Hematopoietic multipotent progenitor cell treated with erythropoietin and hydrocortisone succinate and interleukin-3 and kit ligand, for 8 days (in vitro differentiated cells): ENCODE measurements around the gene GLMN.

Experiments used
- DNase-seq: peaks from one replicate; pipeline ENCODE4 v3.0.0-alpha.2; 2015

Gene GLMN

GRCh38 chr1:92298573-92299476, at the start of gene GLMN, which contains the start of gene RPAP2:
GLMN (minus strand) TSS chr1:92298987; CDS start chr1:92297999, 988 bp downstream.
RPAP2 (plus strand) TSS chr1:92299059; CDS start chr1:92299074, 15 bp downstream.
- DNase-seq = peak; percentile 83

DNA sequence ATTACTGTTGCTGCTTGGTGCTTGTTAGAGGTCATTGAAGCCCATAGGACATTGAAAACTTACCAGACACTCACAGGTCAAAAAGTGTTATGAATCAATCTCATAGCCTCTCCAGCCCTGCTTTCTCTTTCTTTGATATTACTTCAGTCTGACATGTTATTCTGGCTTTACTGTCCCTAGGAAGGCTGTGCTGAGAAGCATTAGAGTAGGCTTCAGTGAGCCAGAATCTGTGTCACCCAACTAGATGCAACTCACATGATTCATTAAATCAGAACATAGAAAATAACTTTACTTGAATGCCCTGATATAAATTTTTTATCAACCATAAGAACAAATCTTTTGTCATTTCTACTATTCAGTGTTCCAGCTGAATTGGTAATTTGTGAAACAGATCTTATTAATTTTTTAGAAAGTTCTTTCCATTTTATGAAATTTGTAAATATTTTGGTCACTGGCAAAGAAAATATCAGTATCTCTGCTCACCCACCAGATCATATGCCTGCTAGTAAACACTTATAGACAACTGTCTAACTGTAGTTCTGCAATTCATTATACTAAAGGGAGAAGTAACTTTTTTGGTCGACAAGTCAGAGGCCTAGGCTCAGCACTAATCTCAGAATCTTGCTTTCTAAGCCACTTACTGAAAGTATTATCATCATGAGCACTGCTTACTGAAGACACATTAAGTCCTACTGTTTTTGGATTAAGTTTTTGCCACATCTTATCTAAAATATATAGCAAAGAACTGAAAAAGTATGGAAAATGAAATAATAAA, 48.3 kb upstream of the GLMN start:
- DNase-seq = no peak

DNA sequence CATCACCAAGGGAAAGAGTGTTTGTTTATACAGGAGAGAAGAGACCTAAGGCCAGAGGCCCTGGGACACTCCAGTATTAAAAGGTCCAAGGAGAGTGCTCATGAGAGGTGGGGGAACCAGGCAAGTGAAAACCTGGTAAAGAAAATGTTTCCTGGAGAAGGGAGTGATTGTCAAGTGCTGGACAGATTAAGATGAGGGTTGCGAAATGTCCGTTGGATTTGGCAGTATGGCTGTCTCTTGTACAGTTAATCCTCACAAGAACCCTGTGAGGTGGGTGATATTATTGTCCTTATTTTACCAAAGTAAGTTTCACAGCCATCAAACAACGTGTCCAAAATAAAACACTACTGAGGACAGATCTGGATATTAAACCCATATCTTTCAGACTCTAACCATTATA, 44.3 kb upstream of the GLMN start:
- no peak for DNase-seq

DNA sequence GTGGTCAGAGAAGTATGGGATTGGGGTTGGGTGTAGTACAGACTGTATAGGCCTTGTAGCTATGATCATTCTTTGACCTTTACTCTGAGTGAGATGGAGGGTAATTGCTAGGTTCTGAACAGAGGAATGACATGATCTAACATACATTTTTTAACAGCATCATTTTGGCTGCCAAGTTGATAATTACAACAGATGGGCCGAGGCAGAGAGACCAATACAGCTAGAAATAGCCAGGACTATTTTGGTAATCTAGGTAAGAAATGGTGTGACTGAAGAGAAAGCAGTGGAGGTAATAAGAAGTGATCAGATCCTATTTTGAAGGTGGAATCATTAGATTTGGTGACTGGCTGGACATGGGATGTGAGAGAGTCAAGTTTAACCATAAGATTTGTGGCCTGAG, 43.6 kb upstream of the GLMN start:
- no peak for DNase-seq

- DNase-seq = no peak
Observed at GRCh38 chr1:92340154-92340553, 41.4 kb upstream of the GLMN start.

GRCh38 chr1:92333668-92334067, 34.9 kb upstream of the GLMN start:
- DNase-seq = no peak

- DNase-seq = no peak
Observed at GRCh38 chr1:92329347-92330129, 30.8 kb upstream of the GLMN start.

- DNase-seq = no peak
Observed at GRCh38 chr1:92327794-92328193, 29.0 kb upstream of the GLMN start.

- DNase-seq = no peak
Observed at GRCh38 chr1:92326681-92327080, 27.9 kb upstream of the GLMN start.

- DNase-seq = no peak
Observed at GRCh38 chr1:92324784-92325183, 26.0 kb upstream of the GLMN start.

DNA sequence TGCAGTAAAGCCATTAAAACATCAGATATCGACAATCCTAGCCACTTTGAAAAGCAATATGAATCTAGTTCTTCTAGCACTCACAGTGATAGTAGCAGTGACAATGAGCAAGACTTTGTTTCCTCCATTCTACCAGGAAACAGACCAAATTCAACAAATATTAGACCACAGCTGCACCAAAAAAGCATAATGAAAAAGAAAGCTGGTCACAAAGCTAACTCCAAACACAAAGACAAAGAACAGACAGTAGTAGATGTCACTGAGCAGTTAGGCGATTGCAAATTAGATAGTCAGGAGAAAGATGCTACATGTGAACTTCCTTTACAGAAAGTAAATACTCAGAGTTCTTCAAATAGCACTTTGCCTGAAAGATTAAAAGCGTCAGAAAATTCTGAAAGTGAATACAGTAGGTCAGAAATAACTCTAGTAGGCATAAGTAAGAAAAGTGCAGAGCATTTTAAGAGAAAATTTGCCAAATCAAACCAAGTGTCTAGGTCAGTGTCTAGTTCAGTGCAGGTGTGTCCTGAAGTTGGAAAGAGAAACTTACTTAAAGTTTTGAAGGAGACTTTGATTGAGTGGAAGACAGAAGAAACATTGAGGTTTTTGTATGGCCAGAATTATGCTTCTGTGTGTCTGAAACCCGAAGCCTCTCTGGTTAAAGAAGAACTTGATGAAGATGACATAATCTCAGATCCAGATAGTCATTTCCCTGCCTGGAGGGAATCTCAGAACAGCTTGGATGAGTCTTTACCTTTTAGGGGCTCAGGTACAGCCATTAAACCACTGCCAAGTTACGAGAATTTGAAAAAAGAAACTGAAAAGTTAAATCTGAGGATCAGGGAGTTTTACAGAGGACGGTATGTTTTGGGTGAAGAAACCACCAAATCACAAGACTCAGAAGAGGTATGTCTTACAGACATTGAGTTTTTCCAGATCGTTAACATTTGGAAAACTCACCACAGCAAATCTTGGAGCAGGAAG, 25.0 kb upstream of the GLMN start:
- no peak for DNase-seq

DNA sequence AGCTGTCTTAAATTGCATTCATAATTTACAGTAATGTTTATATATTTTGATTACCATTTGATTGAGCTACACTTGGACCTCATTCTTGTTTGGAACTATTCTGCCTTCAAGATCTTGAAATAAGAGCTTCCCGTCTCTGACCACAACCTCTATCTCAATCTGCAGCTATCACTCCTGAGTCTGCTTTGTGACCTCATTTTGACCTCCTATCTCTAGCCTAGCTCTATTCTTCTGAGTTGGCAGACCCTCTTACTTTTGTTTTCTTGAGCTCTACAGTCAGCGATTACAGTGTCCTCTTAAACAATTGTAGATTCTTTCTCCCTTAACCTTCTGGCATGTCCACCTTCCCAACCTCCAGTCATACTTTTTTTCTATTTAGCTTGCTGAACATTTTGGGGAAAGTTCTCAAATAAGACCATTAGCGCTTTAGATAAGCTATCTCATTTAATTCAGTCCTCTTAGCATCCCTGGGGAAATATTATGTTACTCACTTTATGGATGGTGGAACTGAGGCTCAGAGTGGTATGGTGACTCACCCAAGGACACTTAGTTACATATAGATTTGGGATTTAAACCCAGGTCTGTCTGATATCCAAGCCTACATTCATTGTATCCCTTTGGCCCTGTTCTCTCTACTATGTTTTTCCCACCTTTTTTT, 19.2 kb upstream of the GLMN start:
- DNase-seq = peak; percentile 46

- no peak for DNase-seq
Observed at GRCh38 chr1:92315766-92316599, 17.2 kb upstream of the GLMN start.

- DNase-seq = no peak
Observed at GRCh38 chr1:92314024-92314423, 15.2 kb upstream of the GLMN start.

DNA sequence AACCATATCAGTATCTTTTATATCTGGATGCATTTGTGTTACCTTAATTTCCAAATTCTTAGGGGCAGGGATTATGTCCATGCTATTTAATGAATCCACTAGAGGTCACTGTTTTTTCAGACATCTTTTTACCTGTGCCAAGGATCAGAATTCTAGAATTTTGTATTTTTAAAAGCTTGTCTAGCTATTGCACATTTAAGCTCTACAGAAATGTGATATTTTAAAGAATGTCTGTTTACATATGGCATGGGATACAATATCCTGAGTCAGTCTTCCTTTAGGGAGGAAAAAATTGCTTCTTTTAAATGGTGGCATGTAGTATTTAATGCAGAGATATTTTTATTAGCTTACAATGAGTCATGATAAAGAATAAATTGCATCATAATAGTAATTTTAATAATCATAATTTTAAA, 11.4 kb upstream of the GLMN start:
- peak; percentile 47 for DNase-seq

DNA sequence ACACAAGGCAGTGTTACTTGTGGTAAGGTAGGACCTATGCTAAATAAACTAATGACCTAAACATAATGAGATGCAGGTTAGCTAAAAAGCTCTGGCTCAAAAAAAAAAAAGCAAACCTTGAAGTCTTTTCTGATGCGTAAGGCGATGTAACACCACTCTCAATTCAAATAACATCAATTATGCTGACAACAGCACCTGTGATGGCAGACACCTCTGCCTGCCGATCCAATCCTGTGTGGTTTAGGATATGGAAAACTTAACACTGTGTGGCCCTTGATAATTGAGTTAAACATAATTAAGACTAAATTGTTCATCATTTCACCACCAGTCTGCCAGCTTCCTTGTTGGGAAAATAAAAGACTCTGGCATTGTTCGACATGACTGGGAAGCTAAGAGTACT, 9.2 kb upstream of the GLMN start:
- no peak for DNase-seq

- DNase-seq = no peak
Observed at GRCh38 chr1:92306020-92306419, 7.2 kb upstream of the GLMN start.

- DNase-seq = no peak
Observed at GRCh38 chr1:92301021-92301420, 2.2 kb upstream of the GLMN start.

DNA sequence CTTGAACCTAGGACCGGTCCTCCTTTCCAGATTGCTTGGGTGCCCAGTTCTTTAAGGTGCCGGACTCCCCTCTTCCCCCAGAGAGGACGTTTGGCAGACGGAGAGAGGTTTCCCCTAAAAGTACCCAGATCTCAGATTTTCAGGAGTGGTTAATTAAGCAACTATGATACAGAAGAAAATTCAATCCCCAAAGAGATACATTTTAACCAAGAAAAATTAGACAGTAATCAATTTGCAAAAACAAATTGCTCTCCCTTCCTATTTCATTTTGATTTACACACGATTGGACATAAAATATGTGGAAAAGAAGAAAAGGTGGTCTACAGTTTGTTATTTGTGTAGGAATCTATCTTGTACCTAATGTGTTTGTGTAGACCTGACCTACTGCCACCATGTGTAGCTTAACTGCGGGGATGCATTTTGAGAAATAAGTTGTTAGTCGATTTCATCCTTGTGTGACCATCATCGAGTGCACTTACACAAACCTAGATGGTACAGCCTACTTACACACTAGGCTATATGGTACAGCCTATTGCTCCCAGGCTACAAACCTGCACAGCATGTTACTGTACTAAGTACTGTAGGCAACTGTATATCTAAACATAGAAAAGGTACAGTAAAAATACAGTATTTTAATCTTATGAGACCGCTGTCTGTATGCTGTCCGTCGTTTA, 827 bp upstream of the GLMN start:
- DNase-seq = peak; percentile 20

DNA sequence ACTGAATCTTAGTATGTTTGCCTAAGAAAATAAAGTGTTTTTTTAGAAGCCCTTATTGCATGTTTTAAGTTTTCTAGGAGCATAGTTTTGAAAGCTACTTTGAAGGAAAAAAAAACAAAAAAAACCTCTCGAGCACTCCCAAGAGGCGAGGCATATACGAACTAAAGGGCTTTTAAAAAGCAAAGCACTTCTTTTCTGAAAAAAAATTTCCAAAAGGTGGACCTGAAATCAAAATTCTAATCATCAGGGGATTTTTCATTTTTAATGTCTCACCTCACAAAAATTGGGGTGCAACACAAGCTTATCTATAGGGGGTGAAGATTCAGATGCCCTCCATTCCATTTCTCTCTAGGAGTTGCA, 594 bp downstream of the GLMN start:
- DNase-seq = no peak
